Hepatocyte (in vitro differentiated cells): ENCODE measurements around the gene MBD3L2B. TPM values are rescaled to one million over a fixed set of nuclear protein-coding genes. Genes with fewer than 3 reads are reported as not detected.

Source experiments
- DNase-seq: peaks from one replicate; pipeline ENCODE4 v3.0.0-alpha.2; 2016; ENCODE audit warnings: low spot score
- H2AFZ ChIP-seq: fragments of 200-600 bp; sonication (generic); 2 replicates; pipeline ENCODE4 v1.6.0; 2016; ENCODE audit warnings: antibody characterized with exemption, mild to moderate bottlenecking
- H3K27ac ChIP-seq: fragments of 200-600 bp; sonication (generic); 2 replicates; pipeline ENCODE4 v1.5.1; 2016; ENCODE audit warnings: mild to moderate bottlenecking
- H3K27me3 ChIP-seq: fragments of 200-600 bp; sonication (generic); 2 replicates; pipeline ENCODE4 v1.6.1; 2016
- H3K36me3 ChIP-seq: fragments of 200-600 bp; sonication (generic); replicated peaks from 2 replicates; pipeline ENCODE4 v1.5.1; 2016; ENCODE audit warnings: low read depth; ENCODE audit not compliant: insufficient read depth
- H3K4me1 ChIP-seq: fragments of 200-600 bp; sonication (generic); 2 replicates; pipeline ENCODE4 v1.5.1; 2016; ENCODE audit warnings: mild to moderate bottlenecking, moderate library complexity; ENCODE audit not compliant: insufficient read depth
- H3K4me2 ChIP-seq: fragments of 200-600 bp; sonication (generic); 2 replicates; pipeline ENCODE4 v1.6.0; 2016
- H3K4me3 ChIP-seq: fragments of 200-600 bp; sonication (generic); 2 replicates; pipeline ENCODE4 v1.5.1; 2016; ENCODE audit warnings: mild to moderate bottlenecking
- H3K79me2 ChIP-seq: fragments of 200-600 bp; sonication (generic); 2 replicates; pipeline ENCODE4 v1.6.0; 2017; ENCODE audit warnings: mild to moderate bottlenecking
- H3K9me2 ChIP-seq: fragments of 200-600 bp; sonication (generic); replicated peaks from 2 replicates; pipeline ENCODE4 v1.6.0; 2017; ENCODE audit warnings: mild to moderate bottlenecking; ENCODE audit not compliant: insufficient read depth
- H3K9me3 ChIP-seq: fragments of 200-600 bp; sonication (generic); 2 replicates; pipeline ENCODE4 v1.5.1; 2016; ENCODE audit warnings: low read depth, mild to moderate bottlenecking
- H4K20me1 ChIP-seq: fragments of 200-600 bp; sonication (generic); 2 replicates; pipeline ENCODE4 v1.6.0; 2016; ENCODE audit warnings: mild to moderate bottlenecking; ENCODE audit not compliant: insufficient read depth, poor library complexity, severe bottlenecking
- CTCF ChIP-seq: fragments of 200-600 bp; sonication (generic); IDR thresholded peaks from 2 replicates; pipeline ENCODE4 v1.5.1; 2016; ENCODE audit warnings: antibody characterized with exemption, mild to moderate bottlenecking; ENCODE audit not compliant: poor library complexity
- EZH2 ChIP-seq: fragments of 200-600 bp; sonication (generic); IDR thresholded peaks from 2 replicates; pipeline ENCODE4 v1.6.1; 2016; ENCODE audit warnings: antibody characterized with exemption, mild to moderate bottlenecking, borderline replicate concordance
- EZH2phosphoT487 ChIP-seq: fragments of 200-600 bp; sonication (generic); IDR thresholded peaks from one replicate; pipeline ENCODE4 v1.6.1; 2018; ENCODE audit warnings: antibody characterized with exemption, mild to moderate bottlenecking, low read depth, moderate library complexity; ENCODE audit not compliant: unreplicated experiment, severe bottlenecking
- WGBS: methylation state at CpG from one replicate; pipeline ENCODE4 v1.1.6; 2016; ENCODE audit warnings: low lambda C conversion rate; ENCODE audit errors: missing lambda C conversion rate; 5-methylcytosine and 5-hydroxymethylcytosine counted together
- polyA plus RNA-seq: library from polyadenylated mRNA; unstranded; fragments of >200 nt; fragmentation: Nextera tagmentation; extraction: Ambion mirVana; gene quantifications from 2 replicates; pipeline ENCODE4 v1.2.1, GENCODE V29; 2016
- total RNA-seq: library from RNA; depleted of rRNA; stranded (reverse); fragments of >200 nt; gene quantifications from 2 replicates; pipeline ENCODE4 v1.2.3, GENCODE V29; 2014

MBD3L2B gene
- total and polyA plus RNA-seq, 2 experiments from 2014 or later = not detected

- Histone ChIP-seq H3K36me3 (no peaks in the 10 kb centered on the region), H3K4me2 (no peak overlapping the region), H3K27ac (no peak overlapping the region), H3K9me3 (no peaks in the 10 kb centered on the region), H3K4me3 (no peak overlapping the region), H3K79me2 (no peaks in the 10 kb centered on the region), H2AFZ (no peak overlapping the region), H3K27me3 (no peaks in the 10 kb centered on the region), H4K20me1 (no peaks in the 10 kb centered on the region), H3K9me2 (no peaks in the 10 kb centered on the region), H3K4me1 (no peaks in the 10 kb centered on the region)
- WGBS = 88% methylated on average over 4 of the region's 4 CpGs
- no peak for DNase-seq
- no peak for TF ChIP-seq EZH2
- no peak for TF ChIP-seq CTCF
- no peak for TF ChIP-seq EZH2phosphoT487
Measured at GRCh38 chr19:7007859-7008258, 13.4 kb downstream of the MBD3L2B start.

GRCh38 chr19:7006135-7006704 is 15.0 kb downstream of the MBD3L2B start:
- H3K4me2 ChIP-seq = no peak overlapping the region
- no peaks in the 10 kb centered on the region for H3K4me1 ChIP-seq
- H2AFZ ChIP-seq = no peak overlapping the region
- WGBS = 71% methylated on average over 11 of the region's 11 CpGs
- H3K36me3 ChIP-seq = no peaks in the 10 kb centered on the region
- H3K79me2 ChIP-seq = no peaks in the 10 kb centered on the region
- H3K9me2 ChIP-seq = no peaks in the 10 kb centered on the region
- no peaks in the 10 kb centered on the region for H3K9me3 ChIP-seq
- no peaks in the 10 kb centered on the region for H3K27me3 ChIP-seq
- DNase-seq = no peak
- H3K4me3 ChIP-seq = no peak overlapping the region
- no peak for TF ChIP-seq EZH2phosphoT487
- no peaks in the 10 kb centered on the region for H4K20me1 ChIP-seq
- no peak overlapping the region for H3K27ac ChIP-seq

- WGBS = 29% methylated on average over 17 of the region's 18 CpGs
- H3K27ac ChIP-seq = no peak overlapping the region
- no peaks in the 10 kb centered on the region for H3K9me3 ChIP-seq
- no peaks in the 10 kb centered on the region for H3K27me3 ChIP-seq
- H4K20me1 ChIP-seq = no peaks in the 10 kb centered on the region
- H3K4me3 ChIP-seq = no peak overlapping the region
- H3K36me3 ChIP-seq = no peaks in the 10 kb centered on the region
- no peaks in the 10 kb centered on the region for H3K9me2 ChIP-seq
- H3K79me2 ChIP-seq = no peaks in the 10 kb centered on the region
- DNase-seq = peak; percentile 59
- no peak overlapping the region for H3K4me2 ChIP-seq
- no peaks in the 10 kb centered on the region for H3K4me1 ChIP-seq
- H2AFZ ChIP-seq = no peak overlapping the region
- TF ChIP-seq EZH2phosphoT487 (no peak), CTCF (peak; percentile 64), EZH2 (no peak)
Measured at GRCh38 chr19:7004313-7004931, 16.8 kb downstream of the MBD3L2B start.

- H3K4me1 ChIP-seq = no peaks in the 10 kb centered on the region
- WGBS = 73% methylated on average over 1 of the region's 1 CpG
- no peaks in the 10 kb centered on the region for H3K36me3 ChIP-seq
- H3K79me2 ChIP-seq = no peaks in the 10 kb centered on the region
- DNase-seq = no peak
- H4K20me1 ChIP-seq = no peaks in the 10 kb centered on the region
- no peaks in the 10 kb centered on the region for H3K9me3 ChIP-seq
- H3K27ac ChIP-seq = no peak overlapping the region
- H3K9me2 ChIP-seq = no peaks in the 10 kb centered on the region
- TF ChIP-seq EZH2phosphoT487 = no peak
- TF ChIP-seq CTCF = no peak
- TF ChIP-seq EZH2 = no peak
- H3K4me3 ChIP-seq = no peak overlapping the region
- H2AFZ ChIP-seq = no peak overlapping the region
- no peaks in the 10 kb centered on the region for H3K27me3 ChIP-seq
- no peak overlapping the region for H3K4me2 ChIP-seq
Measured at GRCh38 chr19:7000816-7001215, 20.4 kb downstream of the MBD3L2B start.
